Lower leg skin (tissue), 3 donors: ENCODE measurements around the gene GLP1R.

Experiments
- CTCF ChIP-seq, 3 donors: fragments of 450-650 bp; IDR thresholded peaks; one replicate each; pipeline ENCODE4 v1.5.1; 2016; ENCODE audit warnings: antibody characterized with exemption in 3 of 3, mild to moderate bottlenecking in 3 of 3, moderate library complexity in 2 of 3
- POLR2A ChIP-seq, 2 donors: fragments of 450-650 bp; IDR thresholded peaks; one replicate each; pipeline ENCODE4 v1.6.1; 2016 to 2017; ENCODE audit warnings: antibody characterized with exemption in 2 of 2, mild to moderate bottlenecking in 1 of 2, moderate library complexity in 1 of 2

DNA sequence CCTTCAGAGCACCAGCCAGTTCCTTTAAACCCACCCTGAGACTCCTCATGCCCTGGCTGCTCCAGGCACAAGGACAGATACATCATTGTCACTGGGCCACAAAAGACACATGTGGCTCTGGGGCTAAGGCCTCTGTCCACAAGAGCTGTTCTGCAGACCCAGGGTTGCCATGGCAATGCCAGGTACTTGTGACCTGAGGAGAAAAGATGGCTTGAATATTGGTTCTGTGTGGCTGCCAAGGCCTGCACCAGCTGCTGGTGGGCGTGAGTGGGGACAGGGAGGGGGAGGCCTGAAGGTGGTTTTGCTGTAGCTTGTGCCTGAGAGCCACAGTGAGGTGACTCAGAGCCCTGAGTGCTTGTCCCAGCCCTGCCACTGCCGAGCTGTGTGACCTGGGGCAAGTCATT lies 34.7 kb downstream of the GLP1R start:
- no peak for TF ChIP-seq CTCF (IDR thresholded peaks at IDR 0.05)
- no peak for TF ChIP-seq POLR2A (IDR thresholded peaks at IDR 0.05)
